HEK293T (cell line): ENCODE results near the gene TCF20.

Source experiments
- ARNT ChIP-seq: fragments of 450-650 bp; IDR thresholded peaks from 2 replicates; pipeline ENCODE4 v1.6.1; 2017; ENCODE audit warnings: mild to moderate bottlenecking
- BHLHE40 ChIP-seq: fragments of 450-650 bp; IDR thresholded peaks from 2 replicates; pipeline ENCODE4 v1.6.1; 2016; ENCODE audit warnings: mild to moderate bottlenecking, moderate library complexity, borderline replicate concordance
- ELF4 ChIP-seq: fragments of 450-650 bp; IDR thresholded peaks from 2 replicates; pipeline ENCODE4 v1.6.1; 2017; ENCODE audit warnings: antibody characterized with exemption
- FOXK2 ChIP-seq: fragments of 450-650 bp; IDR thresholded peaks from 2 replicates; pipeline ENCODE4 v1.6.1; 2016; ENCODE audit warnings: mild to moderate bottlenecking
- FOXM1 ChIP-seq: fragments of 450-650 bp; IDR thresholded peaks from 2 replicates; pipeline ENCODE4 v1.6.1; 2017; ENCODE audit warnings: mild to moderate bottlenecking, borderline replicate concordance
- HDGF ChIP-seq: fragments of 450-650 bp; IDR thresholded peaks from 2 replicates; pipeline ENCODE4 v1.6.1; 2017; ENCODE audit warnings: antibody characterized with exemption, borderline replicate concordance
- L3MBTL2 ChIP-seq: fragments of 450-650 bp; conservative IDR thresholded peaks from 2 replicates; pipeline ENCODE4 v1.6.1; 2016; ENCODE audit warnings: mild to moderate bottlenecking
- NFRKB ChIP-seq: fragments of 450-650 bp; IDR thresholded peaks from 2 replicates; pipeline ENCODE4 v1.6.1; 2016; ENCODE audit warnings: mild to moderate bottlenecking, moderate library complexity
- PKNOX1 ChIP-seq: fragments of 450-650 bp; IDR thresholded peaks from 2 replicates; pipeline ENCODE4 v1.6.1; 2016
- SP1 ChIP-seq: fragments of 450-650 bp; IDR thresholded peaks from 2 replicates; pipeline ENCODE4 v1.6.1; 2017
- SUZ12 ChIP-seq: fragments of 450-650 bp; IDR thresholded peaks from 2 replicates; pipeline ENCODE4 v1.6.1; 2016; ENCODE audit warnings: mild to moderate bottlenecking
- TARDBP ChIP-seq: fragments of 450-650 bp; IDR thresholded peaks from 2 replicates; pipeline ENCODE4 v1.6.1; 2016
- ZNF384 ChIP-seq: fragments of 450-650 bp; IDR thresholded peaks from 2 replicates; pipeline ENCODE4 v1.6.1; 2016

GRCh38 chr22:42261296-42261695, 9.2 kb downstream of the TCF20 start:
- no peak for TF ChIP-seq SUZ12
- no peak for TF ChIP-seq FOXM1
- no peak for TF ChIP-seq BHLHE40
- TF ChIP-seq SP1: no peak
- TF ChIP-seq ARNT: no peak
- TF ChIP-seq ELF4: no peak
- TF ChIP-seq PKNOX1: no peak
- TF ChIP-seq FOXK2: no peak
- no peak for TF ChIP-seq L3MBTL2
- no peak for TF ChIP-seq NFRKB
- no peak for TF ChIP-seq ZNF384
- no peak for TF ChIP-seq HDGF
- no peak for TF ChIP-seq TARDBP
